HEK293T (cell line): ENCODE data around the gene SLC66A1.

Experiments used
- BHLHE40 ChIP-seq: fragments of 450-650 bp; IDR thresholded peaks from 2 replicates; pipeline ENCODE4 v1.6.1; 2016; ENCODE audit warnings: mild to moderate bottlenecking, moderate library complexity, borderline replicate concordance
- CTBP1 ChIP-seq: fragments of 450-650 bp; IDR thresholded peaks from 2 replicates; pipeline ENCODE4 v1.6.1; 2016; ENCODE audit warnings: borderline replicate concordance
- ELF4 ChIP-seq: fragments of 450-650 bp; IDR thresholded peaks from 2 replicates; pipeline ENCODE4 v1.6.1; 2017; ENCODE audit warnings: antibody characterized with exemption
- FOXA1 ChIP-seq: fragments of 450-650 bp; IDR thresholded peaks from 2 replicates; pipeline ENCODE4 v1.6.1; 2016; ENCODE audit warnings: mild to moderate bottlenecking
- FOXK2 ChIP-seq: fragments of 450-650 bp; IDR thresholded peaks from 2 replicates; pipeline ENCODE4 v1.6.1; 2016; ENCODE audit warnings: mild to moderate bottlenecking
- FOXM1 ChIP-seq: fragments of 450-650 bp; IDR thresholded peaks from 2 replicates; pipeline ENCODE4 v1.6.1; 2017; ENCODE audit warnings: mild to moderate bottlenecking, borderline replicate concordance
- HDGF ChIP-seq: fragments of 450-650 bp; IDR thresholded peaks from 2 replicates; pipeline ENCODE4 v1.6.1; 2017; ENCODE audit warnings: antibody characterized with exemption, borderline replicate concordance
- LEF1 ChIP-seq: fragments of 450-650 bp; IDR thresholded peaks from 2 replicates; pipeline ENCODE4 v1.6.1; 2017; ENCODE audit warnings: mild to moderate bottlenecking, borderline replicate concordance
- NFRKB ChIP-seq: fragments of 450-650 bp; IDR thresholded peaks from 2 replicates; pipeline ENCODE4 v1.6.1; 2016; ENCODE audit warnings: mild to moderate bottlenecking, moderate library complexity
- SUZ12 ChIP-seq: fragments of 450-650 bp; IDR thresholded peaks from 2 replicates; pipeline ENCODE4 v1.6.1; 2016; ENCODE audit warnings: mild to moderate bottlenecking
- TARDBP ChIP-seq: fragments of 450-650 bp; IDR thresholded peaks from 2 replicates; pipeline ENCODE4 v1.6.1; 2016

DNA sequence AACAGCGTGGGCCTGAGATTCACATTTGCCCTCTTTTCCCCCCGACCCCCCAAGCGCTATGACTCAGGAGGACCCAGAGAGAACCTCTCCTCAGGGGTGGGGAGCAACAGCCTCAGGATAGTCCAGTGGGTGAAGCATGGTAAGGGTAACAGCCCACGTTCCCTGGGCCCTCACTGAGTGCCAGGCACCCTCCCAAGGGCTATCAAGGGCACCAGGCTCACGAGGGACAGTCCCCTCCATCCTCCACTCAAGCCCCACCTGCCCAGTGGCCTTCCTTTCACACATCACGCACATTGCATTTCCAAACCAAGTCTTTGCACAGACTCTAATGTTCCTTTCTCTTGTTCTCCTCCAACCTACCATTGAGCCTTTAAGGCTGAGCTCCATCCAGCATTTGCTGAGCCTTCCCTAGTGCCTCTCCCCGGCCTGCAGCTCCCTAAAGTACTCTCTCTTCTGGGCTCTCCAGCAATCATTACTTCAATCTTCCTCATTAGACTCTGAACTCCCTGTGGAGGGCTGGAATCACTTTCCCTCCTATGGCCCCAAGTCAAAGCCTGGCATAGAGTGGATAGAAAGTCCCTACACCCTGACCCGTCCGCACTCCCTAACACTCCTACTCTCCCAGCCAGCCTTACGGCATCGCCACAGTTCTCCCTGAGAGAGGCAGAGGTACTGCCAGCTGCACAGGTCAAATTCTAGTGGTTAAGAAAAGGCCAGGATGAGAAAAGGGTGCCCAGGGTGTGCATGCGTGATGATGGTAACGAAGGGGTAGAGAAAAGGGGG lies 1.2 kb upstream of the SLC66A1 start:
- no peak for TF ChIP-seq FOXM1
- no peak for TF ChIP-seq ELF4
- no peak for TF ChIP-seq SUZ12
- TF ChIP-seq CTBP1: no peak
- TF ChIP-seq FOXK2: no peak
- no peak for TF ChIP-seq HDGF
- no peak for TF ChIP-seq TARDBP
- TF ChIP-seq BHLHE40: no peak
- no peak for TF ChIP-seq NFRKB
- no peak for TF ChIP-seq LEF1
- TF ChIP-seq FOXA1: no peak
